BLaER1 treated with 17β-estradiol and CSF1 and Interleukin-3, amounts not matched to agents 10 nM and 100 nM (cell line): ENCODE results near the gene IGFBP2.
"Not testable (repeated sequence)": the region's sequence is repeated elsewhere in the genome, so short reads cannot be mapped to it uniquely, and the experiment has no call there.

Experiments
- H3K27ac ChIP-seq, 11 experiments: shearing (Covaris generic); formaldehyde crosslinking; 2 replicates each; pipeline ENCODE4 v1.8.1; 2022
- H3K27me3 ChIP-seq, 11 experiments: shearing (Covaris generic); formaldehyde crosslinking; 2 replicates each; pipeline ENCODE4 v1.8.1; 2022
- H3K36me3 ChIP-seq, 11 experiments: shearing (Covaris generic); formaldehyde crosslinking; 2 replicates each; pipeline ENCODE4 v1.8.1; 2022
- H3K4me1 ChIP-seq, 10 experiments: shearing (Covaris generic); formaldehyde crosslinking; 2 replicates each; pipeline ENCODE4 v1.8.1; 2022
- H3K4me2 ChIP-seq, 11 experiments: shearing (Covaris generic); formaldehyde crosslinking; 2 replicates each; pipeline ENCODE4 v1.8.1; 2022
- H3K4me3 ChIP-seq, 10 experiments: shearing (Covaris generic); formaldehyde crosslinking; 2 replicates each; pipeline ENCODE4 v1.8.1; 2022
- H3K9ac ChIP-seq, 11 experiments: shearing (Covaris generic); formaldehyde crosslinking; 2 replicates each; pipeline ENCODE4 v1.8.1; 2022
- H3K9me3 ChIP-seq, 11 experiments: shearing (Covaris generic); formaldehyde crosslinking; replicated peaks in 1 of 11; 2 replicates each; pipeline ENCODE4 v1.8.1; 2022
- H4K20me1 ChIP-seq, 11 experiments: shearing (Covaris generic); formaldehyde crosslinking; 2 replicates each; pipeline ENCODE4 v1.8.1; 2022
- Cebpa-rat ChIP-seq, 11 experiments: shearing (Covaris generic); IDR thresholded peaks; 2 replicates each; pipeline ENCODE4 v1.8.1; 2022

Gene IGFBP2

GRCh38 chr2:216594081-216594480 is 39.1 kb upstream of the IGFBP2 start:
- H3K9me3 ChIP-seq: peaks cover 0 to 9% (median 0%) of the 10 kb centered on the region in 11 experiments; a peak in 2 of 22 replicates
- H3K36me3 ChIP-seq: no peaks in the 10 kb centered on the region
- no peak; a peak in 1 of 22 replicates for TF ChIP-seq Cebpa-rat (IDR thresholded peaks at IDR 0.05)
- peaks cover 8 to 25% (median 20%) of the 10 kb centered on the region in 10 experiments; a peak in 19 of 20 replicates for H3K4me1 ChIP-seq
- no peaks in the 10 kb centered on the region for H4K20me1 ChIP-seq
- no peak overlapping the region for H3K4me2 ChIP-seq
- H3K9ac ChIP-seq: no peak overlapping the region
- H3K27ac ChIP-seq: no peak overlapping the region
- no peak overlapping the region for H3K4me3 ChIP-seq
- no peaks in the 10 kb centered on the region for H3K27me3 ChIP-seq

GRCh38 chr2:216596236-216596979 is 36.8 kb upstream of the IGFBP2 start:
- Histone ChIP-seq H3K4me3 (no peak overlapping the region), H3K27ac (no peak overlapping the region), H3K4me2 (no peak overlapping the region)

GRCh38 chr2:216596980-216597509 is 36.2 kb upstream of the IGFBP2 start:
- H3K4me1 ChIP-seq: peaks cover 0 to under 1% (median 0%) of the 10 kb centered on the region in 10 experiments; a peak in 2 of 20 replicates
- TF ChIP-seq Cebpa-rat (IDR thresholded peaks at IDR 0.05): no peak
- H3K4me2 ChIP-seq: no peak overlapping the region
- no peaks in the 10 kb centered on the region for H4K20me1 ChIP-seq
- H3K9me3 ChIP-seq: peaks cover 0 to 9% (median 0%) of the 10 kb centered on the region in 11 experiments; a peak in 1 of 22 replicates
- no peaks in the 10 kb centered on the region for H3K36me3 ChIP-seq
- H3K9ac ChIP-seq: no peak overlapping the region
- H3K27ac ChIP-seq: no peak overlapping the region
- no peak overlapping the region for H3K4me3 ChIP-seq
- H3K27me3 ChIP-seq: no peaks in the 10 kb centered on the region

More at GRCh38 chr2:216596236-216596979, 36.8 kb upstream of the IGFBP2 start:
- H4K20me1 ChIP-seq: no peaks in the 10 kb centered on the region
- H3K36me3 ChIP-seq: no peaks in the 10 kb centered on the region
- TF ChIP-seq Cebpa-rat (IDR thresholded peaks at IDR 0.05): no peak
- H3K9ac ChIP-seq: no peak overlapping the region
- peaks cover 0 to 2% (median 0%) of the 10 kb centered on the region in 10 experiments; a peak in 1 of 20 replicates for H3K4me1 ChIP-seq
- no peaks in the 10 kb centered on the region for H3K27me3 ChIP-seq
- peaks cover 0 to 9% (median 0%) of the 10 kb centered on the region in 11 experiments; a peak in 2 of 22 replicates for H3K9me3 ChIP-seq

GRCh38 chr2:216597825-216598224 is 35.4 kb upstream of the IGFBP2 start:
- not testable (repeated sequence) for H3K27me3 ChIP-seq, H3K4me2 ChIP-seq, H3K4me3 ChIP-seq, H4K20me1 ChIP-seq, H3K9ac ChIP-seq, H3K27ac ChIP-seq, H3K9me3 ChIP-seq, H3K4me1 ChIP-seq, H3K36me3 ChIP-seq

GRCh38 chr2:216601632-216602409 is 31.4 kb upstream of the IGFBP2 start:
- Histone ChIP-seq H3K4me2 (peak overlapping the region in 1 of 11 experiments; percentile 37; a peak in 2 of 22 replicates), H3K27ac (no peak overlapping the region)

GRCh38 chr2:216603010-216603883 is 30.0 kb upstream of the IGFBP2 start:
- Histone ChIP-seq H3K27ac (no peak overlapping the region), H3K9me3 (no peaks in the 10 kb centered on the region), H3K36me3 (no peaks in the 10 kb centered on the region), H4K20me1 (no peaks in the 10 kb centered on the region), H3K4me3 (no peak overlapping the region), H3K27me3 (no peaks in the 10 kb centered on the region; a peak in 1 of 22 replicates), H3K9ac (no peak overlapping the region; a peak in 1 of 22 replicates), H3K4me1 (peaks cover 25 to 62% (median 54%) of the 10 kb centered on the region in 10 experiments), H3K4me2 (peak overlapping the region; percentile 8 to 80 (median 45); a peak in 16 of 22 replicates)
- TF ChIP-seq Cebpa-rat (IDR thresholded peaks at IDR 0.05): no peak

More at GRCh38 chr2:216601632-216602409, 31.4 kb upstream of the IGFBP2 start:
- Histone ChIP-seq H3K4me3 (no peak overlapping the region), H3K9me3 (no peaks in the 10 kb centered on the region), H3K9ac (no peak overlapping the region), H3K4me1 (peaks cover 20 to 47% (median 43%) of the 10 kb centered on the region in 10 experiments), H3K27me3 (no peaks in the 10 kb centered on the region; a peak in 1 of 22 replicates), H3K36me3 (no peaks in the 10 kb centered on the region), H4K20me1 (no peaks in the 10 kb centered on the region)
- TF ChIP-seq Cebpa-rat (IDR thresholded peaks at IDR 0.05): no peak

GRCh38 chr2:216603884-216604245 is 29.4 kb upstream of the IGFBP2 start:
- TF ChIP-seq Cebpa-rat (IDR thresholded peaks at IDR 0.05): no peak

GRCh38 chr2:216604458-216604857 is 28.8 kb upstream of the IGFBP2 start:
- Histone ChIP-seq H3K27me3 (no peaks in the 10 kb centered on the region; a peak in 1 of 22 replicates), H3K4me3 (no peak overlapping the region), H3K9me3 (0 out of 22 replicates have a peak, but pooled peaks cover 0 to 1% (median 0%) of the 10 kb centered on the region in 11 experiments), H3K36me3 (no peaks in the 10 kb centered on the region), H3K4me2 (peak overlapping the region in 10 of 11 experiments; percentile 20 to 80 (median 54); a peak in 12 of 22 replicates), H3K4me1 (peaks cover 25 to 65% (median 54%) of the 10 kb centered on the region in 10 experiments), H3K27ac (no peak overlapping the region), H3K9ac (peak overlapping the region in 1 of 11 experiments; percentile 2; a peak in 1 of 22 replicates), H4K20me1 (no peaks in the 10 kb centered on the region)
- TF ChIP-seq Cebpa-rat (IDR thresholded peaks at IDR 0.05): no peak

More at GRCh38 chr2:216603884-216604245, 29.4 kb upstream of the IGFBP2 start:
- H3K27me3 ChIP-seq: no peaks in the 10 kb centered on the region; a peak in 1 of 22 replicates
- peaks cover 25 to 65% (median 54%) of the 10 kb centered on the region in 10 experiments for H3K4me1 ChIP-seq
- no peak overlapping the region for H3K4me3 ChIP-seq
- H3K27ac ChIP-seq: no peak overlapping the region; a peak in 1 of 22 replicates
- H3K36me3 ChIP-seq: no peaks in the 10 kb centered on the region
- no peaks in the 10 kb centered on the region for H3K9me3 ChIP-seq
- no peaks in the 10 kb centered on the region for H4K20me1 ChIP-seq
- peak overlapping the region in 1 of 11 experiments; percentile 2; a peak in 1 of 22 replicates for H3K9ac ChIP-seq
- peak overlapping the region in 10 of 11 experiments; percentile 20 to 80 (median 54); a peak in 12 of 22 replicates for H3K4me2 ChIP-seq
